OCI-LY7 (cell line): ENCODE measurements around the gene CTBP2.

Experiments
- CTCF ChIP-seq: fragments of 200-600 bp; sonication (generic); conservative IDR thresholded peaks from 2 replicates; pipeline ENCODE4 v1.5.1; 2014; ENCODE audit warnings: mild to moderate bottlenecking, antibody characterized with exemption, low read length, moderate library complexity, mixed read lengths
- EZH2phosphoT487 ChIP-seq: fragments of 200-600 bp; sonication (generic); IDR thresholded peaks from 2 replicates; pipeline ENCODE4 v1.6.1; 2018; ENCODE audit warnings: low read depth, borderline replicate concordance, mild to moderate bottlenecking, mixed run types, antibody characterized with exemption, low read length, moderate library complexity, mixed read lengths

GRCh38 chr10:125145636-125146035 is 14.7 kb downstream of the CTBP2 start:
- TF ChIP-seq CTCF (no peak), EZH2phosphoT487 (no peak)
